GM21526 (cell line): Measurements from ENCODE around the gene EPHB6.
A peak's percentile ranks its signal among the peaks of the same experiment; 100 is the strongest.

ENCODE experiments used
- ATAC-seq: cut with Tn5 transposase; IDR thresholded peaks from one replicate; pipeline ENCODE4 v1.9.1; 2021; ENCODE audit warnings: moderate library complexity; ENCODE audit not compliant: unreplicated experiment, low FRiP score

Gene EPHB6

DNA sequence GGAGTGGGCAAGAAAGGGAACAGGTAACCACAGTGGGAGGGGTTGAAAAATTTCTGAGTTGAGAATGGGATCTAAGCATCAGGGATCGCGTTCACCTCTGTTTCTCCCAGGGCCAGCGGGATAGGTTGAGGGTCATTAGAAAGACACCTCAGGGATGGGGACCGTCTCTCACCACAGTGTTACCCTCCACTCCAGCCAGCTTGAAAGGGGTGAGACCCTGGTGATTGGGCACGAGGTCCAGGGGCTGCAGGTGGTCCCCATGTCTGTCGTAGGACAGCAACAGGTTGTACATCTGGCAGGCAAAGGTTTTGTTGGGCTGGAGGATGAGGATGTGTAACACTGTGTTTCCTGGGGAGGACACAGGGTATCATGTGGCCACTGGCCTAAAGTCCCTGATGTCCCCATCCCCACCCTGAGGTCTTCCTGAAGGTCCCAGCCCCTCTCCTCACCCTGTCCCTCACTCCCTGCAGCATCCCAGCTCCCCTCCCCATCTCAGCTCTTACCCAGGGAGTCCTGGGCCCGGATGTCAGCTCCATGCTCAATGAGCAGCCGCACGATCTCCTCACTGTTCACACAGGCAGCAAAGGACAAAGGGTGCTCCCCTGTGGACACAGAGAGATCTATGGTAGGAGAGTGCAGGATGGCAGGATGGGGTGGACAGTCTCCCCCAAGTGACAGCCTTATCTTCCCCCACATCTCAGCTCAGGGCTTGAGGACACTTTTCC, 21.5 kb downstream of the EPHB6 start:
- ATAC-seq = no peak

DNA sequence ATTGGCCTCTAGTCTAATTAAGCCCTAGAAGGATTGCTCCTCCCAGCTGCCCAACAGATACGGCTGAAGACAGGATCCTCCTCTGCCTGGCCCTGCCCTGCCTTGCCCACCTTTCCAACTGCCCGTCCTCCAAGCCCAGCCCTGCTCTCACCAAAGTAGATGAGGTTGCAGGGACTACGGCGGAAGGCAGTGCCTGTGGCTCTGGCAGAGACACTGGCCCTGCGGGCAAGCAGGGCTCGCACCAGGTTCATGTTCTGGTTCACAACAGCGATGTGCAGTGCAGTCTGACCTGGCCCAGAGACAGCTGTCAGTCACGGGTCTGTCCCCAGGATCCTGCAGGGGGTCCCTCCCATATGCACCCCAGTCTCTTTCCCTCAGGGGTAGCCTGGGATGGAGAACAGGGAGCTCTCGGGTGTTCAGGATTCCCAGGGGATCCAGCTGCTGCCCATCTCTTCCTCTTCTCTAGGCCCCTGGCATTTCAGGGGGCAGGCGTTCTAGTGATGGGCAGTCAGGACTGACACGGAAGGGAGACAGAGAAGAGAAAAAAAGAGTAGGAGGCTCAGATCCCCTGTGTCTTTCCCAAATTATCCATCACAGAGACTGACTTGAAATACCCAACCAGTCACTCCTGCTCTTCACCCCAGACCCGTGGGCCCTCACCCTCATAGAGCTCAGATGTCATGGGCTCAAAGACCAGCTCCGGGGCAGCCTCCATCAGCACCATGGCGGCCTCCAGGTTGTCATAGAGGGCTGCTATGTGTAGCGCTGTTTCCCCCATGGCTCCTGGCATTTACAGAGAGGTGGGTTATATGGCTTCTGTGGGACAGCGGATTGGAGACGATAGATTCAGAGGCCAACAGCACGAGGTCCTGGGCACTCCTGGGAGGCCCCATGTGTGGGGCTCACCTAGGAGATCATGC, 22.4 kb downstream of the EPHB6 start:
- ATAC-seq = no peak

DNA sequence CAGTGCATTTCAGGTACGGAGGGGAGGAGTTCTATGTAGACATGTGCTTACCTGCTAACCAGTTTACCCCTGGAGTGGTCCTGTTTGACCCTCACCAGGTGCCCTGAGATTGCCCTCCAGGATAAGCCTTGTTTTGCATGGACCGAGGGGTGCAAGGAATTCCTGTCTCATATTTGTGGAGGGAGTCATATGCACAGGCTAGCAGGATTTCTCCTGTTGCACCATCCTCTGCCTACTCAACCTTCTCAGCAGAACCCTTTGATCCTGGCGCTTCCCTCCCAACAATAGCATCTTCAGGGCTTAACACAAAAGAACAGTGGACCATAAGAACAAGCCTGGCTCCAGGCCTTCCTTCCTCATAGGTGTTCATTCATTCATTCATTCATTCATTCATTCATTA, 23.4 kb downstream of the EPHB6 start:
- ATAC-seq = no peak

GRCh38 chr7:142879060-142879459, 24.2 kb downstream of the EPHB6 start:
- no peak for ATAC-seq

- ATAC-seq = peak; percentile 79
Observed at GRCh38 chr7:142880876-142881505, 26.1 kb downstream of the EPHB6 start.

DNA sequence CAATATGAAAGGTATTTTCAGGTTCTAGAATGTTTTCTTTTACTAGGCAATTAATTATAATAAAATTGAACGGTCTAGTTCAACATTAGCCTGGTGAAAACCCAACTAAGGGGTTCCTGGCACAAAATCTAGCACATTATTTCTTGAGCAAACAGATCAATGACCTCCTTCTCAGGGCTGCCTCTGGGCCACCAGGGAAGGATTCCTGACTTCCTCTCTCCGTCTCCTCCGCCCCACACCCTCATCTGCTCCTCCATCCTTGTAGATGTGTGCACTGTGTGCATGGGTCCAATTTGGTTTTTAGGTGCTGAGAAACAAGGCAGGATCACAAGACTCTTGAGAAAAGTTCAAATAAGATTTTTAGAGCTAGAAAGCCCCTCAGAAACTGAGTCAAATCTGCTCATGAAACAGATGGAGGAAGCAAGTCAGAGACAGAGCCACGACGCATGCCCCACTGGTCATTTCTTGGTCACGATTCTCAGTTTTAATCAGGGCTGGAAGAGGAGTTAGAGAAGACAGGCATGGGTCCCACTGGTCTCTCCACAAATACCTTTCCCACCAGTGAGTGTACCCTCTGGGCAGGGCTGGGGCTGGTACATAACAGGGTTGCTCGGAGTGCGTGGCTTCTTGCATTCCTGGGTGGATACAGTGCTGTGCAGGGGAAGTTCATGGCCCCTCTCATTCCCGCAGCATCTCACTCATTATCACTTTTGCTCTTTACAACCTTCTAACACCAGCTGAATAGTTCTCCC, 26.9 kb downstream of the EPHB6 start:
- ATAC-seq = no peak

DNA sequence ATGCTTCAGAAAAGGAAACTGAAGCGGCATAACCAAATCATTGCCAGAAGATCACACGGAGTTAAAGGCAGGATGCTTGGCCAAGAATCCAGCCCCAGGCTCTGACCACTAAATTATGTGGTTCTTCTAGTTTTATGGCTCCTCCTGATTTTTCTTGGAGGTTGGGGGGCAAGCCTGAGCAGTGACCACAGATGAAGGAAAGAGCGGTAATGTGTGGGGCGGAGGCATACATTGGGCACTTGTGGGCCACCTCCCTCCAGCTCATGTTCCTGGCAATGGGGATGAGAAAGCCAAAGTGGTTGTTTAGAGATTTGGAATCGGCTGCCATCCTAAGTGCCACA, 27.4 kb downstream of the EPHB6 start:
- no peak for ATAC-seq

GRCh38 chr7:142883145-142883544, 28.3 kb downstream of the EPHB6 start:
- ATAC-seq = no peak

- no peak for ATAC-seq
Observed at GRCh38 chr7:142883571-142884285, 28.9 kb downstream of the EPHB6 start.

DNA sequence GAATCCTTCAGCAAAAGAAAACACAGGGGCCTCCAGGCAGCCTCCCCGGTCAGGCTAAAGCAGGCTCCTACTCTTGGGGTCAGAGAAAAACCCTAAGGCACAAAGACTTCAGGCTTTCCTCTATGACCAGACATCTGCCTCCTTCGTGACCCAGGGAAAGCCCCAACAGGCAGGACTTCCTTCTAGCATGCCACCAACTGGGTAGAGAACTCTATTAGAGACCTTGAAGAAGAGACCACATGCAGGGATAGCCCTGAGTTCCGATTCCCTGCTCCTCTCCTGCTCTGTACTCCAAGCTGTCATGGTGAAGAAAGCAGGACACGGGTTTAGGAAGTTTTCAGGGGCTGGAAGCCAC, 29.4 kb downstream of the EPHB6 start:
- ATAC-seq = no peak

DNA sequence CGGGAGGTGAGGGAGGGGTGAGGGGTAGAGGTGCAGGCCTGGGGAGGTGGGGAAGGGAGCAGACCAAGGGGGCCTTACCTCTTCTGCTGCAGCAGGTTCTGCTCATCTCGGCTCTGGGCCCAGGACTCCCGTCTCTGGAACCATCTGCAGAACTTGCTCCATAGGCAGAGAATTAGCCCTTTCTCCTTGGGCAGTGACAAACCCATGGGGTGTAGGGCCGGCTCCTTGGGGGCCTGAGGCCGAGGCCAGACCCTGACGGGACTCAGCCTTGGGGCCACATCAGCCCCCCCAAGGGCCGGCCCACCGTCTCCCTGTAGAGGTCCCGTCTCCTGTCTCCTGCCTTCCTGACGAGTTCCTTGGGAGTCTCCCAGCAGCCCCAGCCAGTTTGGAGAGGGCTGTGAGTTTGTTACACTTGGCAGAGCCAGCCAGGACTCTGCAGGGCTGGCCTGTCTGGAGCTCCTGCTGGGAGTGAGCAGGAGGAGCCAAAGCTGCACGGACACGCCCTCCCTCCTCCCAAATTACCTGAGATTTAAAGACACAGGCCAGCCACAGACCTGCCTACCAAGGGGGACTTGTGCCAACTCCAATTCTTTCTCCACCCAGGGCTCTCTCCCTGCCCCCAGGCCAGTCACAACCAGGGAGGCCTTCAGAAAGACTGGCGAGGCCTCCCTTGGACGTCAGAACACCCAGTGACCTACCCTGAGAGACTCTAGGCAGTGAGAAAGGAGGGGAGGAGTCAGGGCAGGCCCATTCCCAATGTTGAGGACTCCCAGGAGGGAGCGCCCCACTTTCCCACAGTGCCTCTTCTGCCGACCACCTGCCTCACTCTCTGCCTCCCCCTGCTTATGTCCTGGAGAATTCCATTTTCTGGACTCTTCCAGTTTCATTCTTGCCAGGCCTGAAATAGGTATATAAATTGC, 30.7 kb downstream of the EPHB6 start, which contains the start of gene TRPV6:
TSS of gene TRPV6 (minus strand) at position 435 of the 920 bp plus-strand sequence.
- no peak for ATAC-seq

DNA sequence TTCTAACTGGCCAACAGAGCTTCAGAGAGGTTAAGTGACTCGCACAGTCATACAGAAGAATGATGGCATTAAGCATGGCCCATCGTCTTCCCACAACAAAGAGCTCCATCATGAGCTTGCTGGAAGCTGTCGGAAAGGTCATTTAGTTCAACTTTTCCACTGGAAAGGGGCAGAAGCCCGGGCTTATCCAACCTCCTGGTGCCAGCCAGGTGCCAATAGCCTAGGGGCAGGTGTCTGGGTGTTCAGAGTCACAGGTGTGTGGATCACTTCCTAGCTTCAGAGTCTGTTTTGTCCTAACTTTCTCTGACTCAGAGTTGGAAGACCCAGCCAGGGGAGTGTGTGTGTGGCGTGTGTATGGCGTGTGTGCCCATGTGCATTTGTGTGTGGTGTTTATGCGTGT, 32.0 kb downstream of the EPHB6 start:
- ATAC-seq = no peak

- no peak for ATAC-seq
Observed at GRCh38 chr7:142887282-142888015, 32.6 kb downstream of the EPHB6 start.

GRCh38 chr7:142889816-142890215, 34.9 kb downstream of the EPHB6 start:
- no peak for ATAC-seq

DNA sequence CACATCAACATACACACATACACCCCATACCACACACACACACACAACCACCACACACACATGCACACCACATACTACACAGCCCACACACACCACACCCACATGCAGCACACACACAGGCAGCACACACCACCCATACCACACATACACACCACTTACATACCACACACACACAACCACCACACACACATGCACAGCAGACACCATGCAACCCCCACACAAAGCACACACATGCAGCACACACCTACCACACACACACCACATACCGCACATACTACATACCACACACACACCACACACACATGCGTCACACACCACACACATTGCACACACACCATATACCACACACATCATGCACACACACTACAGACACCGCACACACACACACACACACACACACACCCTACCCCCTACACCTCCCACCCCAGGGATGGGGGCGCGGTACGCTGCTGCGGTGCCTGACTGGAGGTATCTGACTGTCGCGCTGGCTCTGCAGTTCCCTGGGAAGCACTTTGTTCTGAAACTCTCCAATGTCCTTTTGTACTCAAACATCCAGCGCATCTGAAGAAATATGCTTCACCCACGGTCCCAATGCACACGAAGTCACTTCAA, 36.1 kb downstream of the EPHB6 start:
- no peak for ATAC-seq

DNA sequence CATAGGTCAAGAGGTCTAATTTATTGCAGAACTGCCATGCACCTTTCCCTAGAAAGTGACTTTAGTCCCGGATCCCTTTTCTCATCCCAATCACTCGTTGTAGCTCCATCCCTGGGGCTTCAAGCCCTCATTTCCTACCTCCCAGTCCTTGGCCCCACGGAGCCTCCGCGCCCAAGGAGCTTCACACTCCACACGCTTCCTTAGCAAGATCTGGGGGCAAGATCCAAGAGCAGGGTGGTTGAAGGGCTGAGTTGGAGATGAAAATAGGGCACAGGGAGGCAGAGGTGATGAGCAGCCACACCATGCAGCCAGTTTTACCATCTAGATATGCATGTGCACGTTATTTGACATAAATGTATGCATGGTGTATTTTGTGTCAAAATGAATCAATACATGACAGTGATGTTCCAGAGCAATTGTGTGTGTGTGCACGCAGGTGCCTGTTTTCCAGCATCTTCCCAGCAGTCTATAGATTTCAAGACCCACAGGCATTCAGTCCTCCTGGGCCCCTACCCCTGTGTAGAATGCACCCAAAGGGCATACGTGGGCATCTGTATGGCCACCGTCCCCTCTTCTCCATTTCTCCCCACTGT, 36.7 kb downstream of the EPHB6 start:
- ATAC-seq = no peak

DNA sequence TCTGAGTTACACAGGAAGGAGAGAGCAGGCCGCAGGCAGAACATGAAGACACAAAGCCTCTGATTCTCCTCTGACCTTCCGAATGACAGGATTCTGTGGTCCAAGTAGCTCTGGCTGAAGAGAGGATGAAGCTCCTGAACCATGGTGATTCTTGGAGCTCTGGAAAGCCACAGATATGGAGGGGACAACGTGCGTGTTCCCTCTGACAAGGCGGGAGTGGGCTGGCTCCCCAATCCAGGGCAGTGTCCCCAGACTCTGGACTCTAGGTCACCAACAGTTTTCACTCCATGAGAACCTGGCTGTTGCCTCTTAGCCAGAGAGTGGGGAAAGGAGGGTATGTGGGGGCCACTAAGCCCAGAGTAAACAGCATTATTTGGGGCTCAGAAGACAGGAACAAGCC, 38.1 kb downstream of the EPHB6 start:
- no peak for ATAC-seq
